GM12892 (cell line): ENCODE data around the gene OSBP.

Experiments used
- POLR2A ChIP-seq: IDR thresholded peaks from 2 replicates; pipeline ENCODE4 v1.6.1; 2011; ENCODE audit warnings: low read depth, low read length, control low read depth
- POLR2AphosphoS5 ChIP-seq: IDR thresholded peaks from 2 replicates; pipeline ENCODE4 v1.6.1; 2011; ENCODE audit warnings: low read depth, low read length, control low read depth
- TAF1 ChIP-seq: IDR thresholded peaks from 2 replicates; pipeline ENCODE4 v1.6.1; 2011; ENCODE audit warnings: low read depth, mild to moderate bottlenecking, control low read depth, low read length, borderline replicate concordance

DNA sequence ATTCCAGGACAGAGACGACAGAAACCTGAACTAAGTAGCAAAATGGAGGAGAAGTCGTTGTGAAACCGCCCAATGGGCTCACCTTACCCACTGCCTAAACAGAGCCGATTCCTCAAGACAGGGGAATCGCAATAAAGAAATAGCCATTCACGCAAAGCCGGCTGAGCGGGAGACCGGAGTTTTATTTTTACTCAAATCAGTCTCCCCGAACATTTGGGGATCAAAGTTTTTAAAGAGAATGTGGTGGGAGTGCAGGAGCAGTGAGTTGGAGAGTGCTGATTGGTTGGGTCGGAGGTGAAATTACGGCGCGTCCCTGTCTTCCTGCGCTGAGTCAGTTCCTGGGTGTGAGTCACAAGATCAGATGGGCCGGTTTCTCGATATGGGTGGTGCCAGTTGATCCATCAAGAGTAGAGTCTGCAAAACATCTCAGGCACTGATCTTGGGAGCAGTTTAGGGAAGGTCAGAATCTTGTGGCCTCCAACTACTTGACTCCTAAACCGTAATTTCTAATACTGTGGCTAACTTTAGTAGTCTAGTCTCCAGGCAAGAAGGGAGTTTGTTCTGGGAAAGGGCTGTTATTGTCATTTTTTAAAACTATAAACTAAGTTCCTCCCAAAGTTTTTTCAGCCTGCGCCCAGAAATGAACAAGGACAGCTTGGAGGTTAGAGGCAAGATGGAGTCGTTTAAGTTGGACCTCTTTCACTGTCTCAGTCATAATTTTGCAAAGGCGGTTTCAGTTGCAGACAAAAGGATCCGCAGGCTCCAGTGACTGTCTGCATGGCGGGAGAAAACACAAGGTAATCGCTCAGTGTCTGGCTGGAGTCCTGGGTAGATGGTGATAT, 70.2 kb downstream of the OSBP start:
- TF ChIP-seq POLR2AphosphoS5: no peak
- TF ChIP-seq POLR2A: no peak
- no peak for TF ChIP-seq TAF1
